ENCODE results near the gene CCDC142. TPM values are rescaled to one million over a fixed set of nuclear protein-coding genes. Genes with fewer than 3 reads are reported as not detected.

Gene CCDC142
- polyA plus RNA-seq, 1 donor (not counting 4 experiments of a cell fraction or from before 2014, with no cell fraction given), result 4.7 TPM

DNA sequence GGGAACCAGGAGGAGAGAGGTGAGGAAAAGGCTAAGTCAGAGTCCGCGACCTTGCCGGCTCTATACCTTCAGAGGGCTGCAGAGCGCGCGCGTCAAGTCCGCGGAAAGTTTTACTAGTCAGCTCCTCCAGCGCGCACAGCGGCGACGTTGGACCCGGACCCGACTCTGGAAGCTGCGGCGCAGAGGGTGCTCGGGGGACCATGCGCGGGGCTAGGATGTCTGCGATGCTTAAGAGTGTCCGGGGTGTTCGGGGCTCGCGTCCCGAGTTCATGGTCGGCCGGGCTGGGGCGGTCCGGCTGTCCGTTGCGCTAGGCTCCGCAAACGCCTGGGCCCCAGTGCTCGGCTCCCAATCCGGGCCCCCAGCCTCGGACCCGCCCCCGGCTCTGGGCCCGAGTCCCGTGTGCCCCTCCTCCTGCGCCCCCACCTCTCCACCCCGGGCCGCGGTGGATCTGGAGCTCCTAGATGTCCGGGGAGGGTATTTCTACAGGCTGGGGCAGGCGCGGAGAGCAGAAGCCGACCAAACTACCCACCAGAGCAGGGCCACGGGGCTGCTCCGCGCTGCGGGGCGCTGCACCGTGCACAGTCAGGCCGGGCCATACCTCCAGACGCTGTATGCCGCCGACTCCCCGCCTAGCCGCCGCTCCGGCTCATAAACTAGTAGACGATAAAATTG lies 16.6 kb upstream of the CCDC142 start, which contains the start of gene LBX2:
TSS of gene LBX2 (minus strand) at position 337 of the 673 bp plus-strand sequence. CDS start at position 271, 66 bp downstream.
- Histone ChIP-seq H3K4me2 (ENCODE audit: control insufficient read depth, extremely low read depth, insufficient read depth, low read depth, low read length) (peak within 1 kb of the TSS; percentile 69), H3K9me1 (ENCODE audit: control insufficient read depth, extremely low read depth, insufficient read depth, low read length) (no peaks in the 10 kb centered on the region), H3K4me1 (ENCODE audit: control insufficient read depth, extremely low read depth, insufficient read depth, low read length) (peaks cover 33% of the 10 kb centered on the region), H3K36me3 (ENCODE audit: control insufficient read depth in 2 of 2, extremely low read depth in 1 of 2, insufficient read depth in 2 of 2, low read length in 2 of 2) (peaks cover 0 to 4% of the 10 kb centered on the region in 2 experiments), H3K27me3 (ENCODE audit: control insufficient read depth, extremely low read depth, insufficient read depth, low read length) (peaks cover 41% of the 10 kb centered on the region), H3K27ac (ENCODE audit: control insufficient read depth, insufficient read depth, low read length) (no peak within 1 kb of the TSS), H4K20me1 (ENCODE audit: control insufficient read depth, extremely low read depth, insufficient read depth, low read length) (no peaks in the 10 kb centered on the region), H3K9me3 (ENCODE audit: control insufficient read depth, low read depth, low read length) (no peaks in the 10 kb centered on the region), H3K79me2 (ENCODE audit: control insufficient read depth, insufficient read depth, low read length) (no peaks in the 10 kb centered on the region), H3K9ac (ENCODE audit: control insufficient read depth, extremely low read depth, insufficient read depth, low read length) (peak within 1 kb of the TSS; percentile 33), H2AFZ (ENCODE audit: control insufficient read depth, low read length) (peak within 1 kb of the TSS; percentile 41), H3K4me3 (ENCODE audit: control insufficient read depth in 2 of 3, extremely low read depth in 1 of 3, insufficient read depth in 2 of 3, low read depth in 1 of 3, low read length in 3 of 3) (peak within 1 kb of the TSS; percentile 9 to 53 (median 26))
- dilution Hi-C loops (cut with MboI; ENCODE audit: extremely low pct_ligation_motif_present, low sequenced_read_pairs), result no loop called here
- peak; percentile 13 for TF ChIP-seq EZH2 (IDR thresholded peaks at IDR 0.05; ENCODE audit: low read length)
- TF ChIP-seq, protein P1, sequence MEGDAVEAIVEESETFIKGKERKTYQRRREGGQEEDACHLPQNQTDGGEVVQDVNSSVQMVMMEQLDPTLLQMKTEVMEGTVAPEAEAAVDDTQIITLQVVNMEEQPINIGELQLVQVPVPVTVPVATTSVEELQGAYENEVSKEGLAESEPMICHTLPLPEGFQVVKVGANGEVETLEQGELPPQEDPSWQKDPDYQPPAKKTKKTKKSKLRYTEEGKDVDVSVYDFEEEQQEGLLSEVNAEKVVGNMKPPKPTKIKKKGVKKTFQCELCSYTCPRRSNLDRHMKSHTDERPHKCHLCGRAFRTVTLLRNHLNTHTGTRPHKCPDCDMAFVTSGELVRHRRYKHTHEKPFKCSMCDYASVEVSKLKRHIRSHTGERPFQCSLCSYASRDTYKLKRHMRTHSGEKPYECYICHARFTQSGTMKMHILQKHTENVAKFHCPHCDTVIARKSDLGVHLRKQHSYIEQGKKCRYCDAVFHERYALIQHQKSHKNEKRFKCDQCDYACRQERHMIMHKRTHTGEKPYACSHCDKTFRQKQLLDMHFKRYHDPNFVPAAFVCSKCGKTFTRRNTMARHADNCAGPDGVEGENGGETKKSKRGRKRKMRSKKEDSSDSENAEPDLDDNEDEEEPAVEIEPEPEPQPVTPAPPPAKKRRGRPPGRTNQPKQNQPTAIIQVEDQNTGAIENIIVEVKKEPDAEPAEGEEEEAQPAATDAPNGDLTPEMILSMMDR (optimal IDR thresholded peaks at IDR 0.05 in 1 of 3, IDR thresholded peaks at IDR 0.05 in 1 of 3, conservative IDR thresholded peaks at IDR 0.05 in 1 of 3; ENCODE audit: extremely low read depth in 1 of 3, insufficient read depth in 2 of 3, low read length in 3 of 3), result no peak
- FAIRE-seq (no peak), DNase-seq (ENCODE audit: low read depth, low spot score) (no peak)

DNA sequence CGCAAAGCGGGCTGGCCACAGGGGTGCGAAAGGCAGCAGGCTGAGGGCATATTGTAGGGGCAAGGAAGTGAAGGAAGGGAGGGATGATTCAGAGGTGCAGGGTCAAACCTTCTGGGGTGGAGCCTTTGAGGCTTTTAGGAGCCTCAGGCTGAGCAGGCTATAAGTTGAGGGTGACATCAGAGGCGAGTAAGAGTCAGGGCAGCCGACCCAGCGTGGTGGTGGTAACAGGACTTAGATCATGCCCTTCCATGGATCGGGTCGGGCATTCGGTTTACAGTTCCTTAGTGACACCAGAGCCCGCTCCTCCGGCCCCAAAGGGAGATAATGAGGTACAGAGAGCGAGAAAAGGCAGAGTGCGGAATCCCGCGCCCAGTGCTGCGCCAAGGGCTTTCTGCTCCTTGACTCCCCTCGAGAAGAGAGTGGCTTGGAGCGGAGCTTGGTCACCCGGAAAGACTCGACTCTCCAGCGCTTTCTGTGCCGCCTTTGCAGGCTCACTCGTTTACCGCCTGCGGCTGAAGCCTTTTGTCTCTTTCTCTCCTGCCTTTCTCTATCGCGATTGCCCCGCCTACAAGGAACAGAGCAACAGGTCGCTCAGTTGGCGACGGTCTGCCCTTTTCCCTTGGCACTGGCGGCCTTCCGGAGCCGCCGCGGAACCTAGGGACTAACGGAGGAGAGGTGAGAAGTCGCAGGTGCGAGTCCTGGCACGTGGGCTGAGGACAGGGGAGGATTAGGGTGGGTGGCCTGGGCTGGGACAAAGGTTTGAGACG lies 15.9 kb upstream of the CCDC142 start:
- H3K9me1 ChIP-seq (ENCODE audit: control insufficient read depth, extremely low read depth, insufficient read depth, low read length), result no peaks in the 10 kb centered on the region
- peak overlapping the region; percentile 9 to 53 (median 26) for H3K4me3 ChIP-seq (ENCODE audit: control insufficient read depth in 2 of 3, extremely low read depth in 1 of 3, insufficient read depth in 2 of 3, low read depth in 1 of 3, low read length in 3 of 3)
- H2AFZ ChIP-seq (ENCODE audit: control insufficient read depth, low read length), result peak overlapping the region; percentile 41
- H3K9me3 ChIP-seq (ENCODE audit: control insufficient read depth, low read depth, low read length), result no peaks in the 10 kb centered on the region
- peak overlapping the region; percentile 33 for H3K9ac ChIP-seq (ENCODE audit: control insufficient read depth, extremely low read depth, insufficient read depth, low read length)
- H3K27ac ChIP-seq (ENCODE audit: control insufficient read depth, insufficient read depth, low read length), result no peak overlapping the region
- TF ChIP-seq, protein P1 (optimal IDR thresholded peaks at IDR 0.05 in 1 of 3, IDR thresholded peaks at IDR 0.05 in 1 of 3, conservative IDR thresholded peaks at IDR 0.05 in 1 of 3; ENCODE audit: extremely low read depth in 1 of 3, insufficient read depth in 2 of 3, low read length in 3 of 3), result no peak
- TF ChIP-seq EZH2 (IDR thresholded peaks at IDR 0.05; ENCODE audit: low read length), result peak; percentile 87
- H3K27me3 ChIP-seq (ENCODE audit: control insufficient read depth, extremely low read depth, insufficient read depth, low read length), result peaks cover 41% of the 10 kb centered on the region
- H4K20me1 ChIP-seq (ENCODE audit: control insufficient read depth, extremely low read depth, insufficient read depth, low read length), result no peaks in the 10 kb centered on the region
- no peaks in the 10 kb centered on the region for H3K79me2 ChIP-seq (ENCODE audit: control insufficient read depth, insufficient read depth, low read length)
- FAIRE-seq (no peak), DNase-seq (ENCODE audit: low read depth, low spot score) (no peak)
- peaks cover 33% of the 10 kb centered on the region for H3K4me1 ChIP-seq (ENCODE audit: control insufficient read depth, extremely low read depth, insufficient read depth, low read length)
- peaks cover under 1 to 3% of the 10 kb centered on the region in 2 experiments for H3K36me3 ChIP-seq (ENCODE audit: control insufficient read depth in 2 of 2, extremely low read depth in 1 of 2, insufficient read depth in 2 of 2, low read length in 2 of 2)
- dilution Hi-C loops (cut with MboI; ENCODE audit: extremely low pct_ligation_motif_present, low sequenced_read_pairs), result no loop called here
- peak overlapping the region; percentile 69 for H3K4me2 ChIP-seq (ENCODE audit: control insufficient read depth, extremely low read depth, insufficient read depth, low read depth, low read length)

Measured in keratinocyte (primary cell).